NCI-H1105 (cell line): ENCODE measurements around the gene ALPI.

Source experiments
- DNase-seq: peaks from one replicate; lab custom pipeline; 2025; lab: John Stamatoyannopoulos, UW

Gene ALPI

GRCh38 chr2:232485348-232485756 lies 29.4 kb downstream of the ALPI start:
- no peak for DNase-seq

GRCh38 chr2:232485757-232486557 lies 30.0 kb downstream of the ALPI start:
- DNase-seq, result no peak

GRCh38 chr2:232486558-232487384 lies 30.8 kb downstream of the ALPI start:
- DNase-seq, result no peak

- no peak for DNase-seq
Observed at GRCh38 chr2:232487385-232488096, 31.6 kb downstream of the ALPI start, which contains the start of gene ECEL1. ECEL1 (minus strand) TSS chr2:232487834; CDS start chr2:232486653, 1,181 bp downstream.

GRCh38 chr2:232488097-232488711 lies 32.3 kb downstream of the ALPI start:
- DNase-seq, result no peak

GRCh38 chr2:232488721-232489300 lies 32.9 kb downstream of the ALPI start:
- no peak for DNase-seq

GRCh38 chr2:232489516-232490220 lies 33.7 kb downstream of the ALPI start:
- no peak for DNase-seq

- DNase-seq, result no peak
Observed at GRCh38 chr2:232490221-232491138, 34.5 kb downstream of the ALPI start.

- DNase-seq, result no peak
Observed at GRCh38 chr2:232491139-232491780, 35.3 kb downstream of the ALPI start.

- DNase-seq, result no peak
Observed at GRCh38 chr2:232492236-232492848, 36.4 kb downstream of the ALPI start.

GRCh38 chr2:232492963-232493700 lies 37.2 kb downstream of the ALPI start:
- no peak for DNase-seq

- no peak for DNase-seq
Observed at GRCh38 chr2:232493701-232494474, 37.9 kb downstream of the ALPI start.

GRCh38 chr2:232494542-232494941 lies 38.6 kb downstream of the ALPI start:
- DNase-seq, result no peak

- DNase-seq, result no peak
Observed at GRCh38 chr2:232495292-232495691, 39.3 kb downstream of the ALPI start.

- DNase-seq, result no peak
Observed at GRCh38 chr2:232496501-232497270, 40.7 kb downstream of the ALPI start.

GRCh38 chr2:232497348-232497747 lies 41.4 kb downstream of the ALPI start:
- no peak for DNase-seq

- DNase-seq, result no peak
Observed at GRCh38 chr2:232498452-232498851, 42.5 kb downstream of the ALPI start.
